ENCODE measurements around the gene LRRC59. TPM values are rescaled to one million over a fixed set of nuclear protein-coding genes. Genes with fewer than 3 reads are reported as not detected.

LRRC59 gene
- total and polyA plus RNA-seq, 2 of the 13 experiments (the other 11 are each of a cell fraction or from before 2014, with no cell fraction given), result 87.3 to 222 TPM

GRCh38 chr17:50372758-50373556 is 24.4 kb downstream of the LRRC59 start, which contains the start of the genes EME1 and MRPL27 (continued):
- TF ChIP-seq SALL2 (CRISPR knock-in tag; IDR thresholded peaks at IDR 0.05) (peak; percentile 94), ZNF20 (CRISPR knock-in tag; IDR thresholded peaks at IDR 0.05) (no peak; the same call in 1 of the 2 replicates), ZNF768 (CRISPR knock-in tag; IDR thresholded peaks at IDR 0.05) (peak; percentile 48; the same call in 1 of the 2 replicates), ZNF367 (CRISPR knock-in tag; IDR thresholded peaks at IDR 0.05; ENCODE audit: borderline replicate concordance) (no peak), SKI (IDR thresholded peaks at IDR 0.05; ENCODE audit: partially characterized antibody) (peak; percentile 41), JUND (CRISPR knock-in tag; IDR thresholded peaks at IDR 0.05) (no peak), CBX1 (IDR thresholded peaks at IDR 0.05; ENCODE audit: low read depth) (no peak), FOXM1 (CRISPR knock-in tag; IDR thresholded peaks at IDR 0.05) (no peak), POGZ (CRISPR knock-in tag; IDR thresholded peaks at IDR 0.05) (peak; percentile 94), ZNF232 (CRISPR knock-in tag; IDR thresholded peaks at IDR 0.05; ENCODE audit: borderline replicate concordance) (peak; percentile 80), ZNF224 (CRISPR knock-in tag; IDR thresholded peaks at IDR 0.05) (peak; percentile 98), RFX3 (CRISPR knock-in tag; IDR thresholded peaks at IDR 0.05) (peak; percentile 47; the same call in 1 of the 2 replicates), MEF2D (CRISPR knock-in tag; IDR thresholded peaks at IDR 0.05) (peak; percentile 71; the same call in 1 of the 2 replicates), ZFP1 (CRISPR knock-in tag; IDR thresholded peaks at IDR 0.05) (0 out of 2 replicates have a peak, but pooled peaks have one; percentile 74), ZNF652 (CRISPR knock-in tag; IDR thresholded peaks at IDR 0.05; ENCODE audit: borderline replicate concordance, low read depth) (peak; percentile 47; the same call in 1 of the 2 replicates), ATF2 (CRISPR knock-in tag; IDR thresholded peaks at IDR 0.05) (peak; percentile 84), PHF5A (CRISPR knock-in tag; IDR thresholded peaks at IDR 0.05; ENCODE audit: low read depth, unreplicated experiment) (peak; percentile 87), ZBTB39 (CRISPR knock-in tag; IDR thresholded peaks at IDR 0.05) (no peak; the same call in 1 of the 2 replicates), MYC (CRISPR knock-in tag; IDR thresholded peaks at IDR 0.05; ENCODE audit: borderline replicate concordance) (peak; percentile 96), HOXA9 (CRISPR knock-in tag; IDR thresholded peaks at IDR 0.05; ENCODE audit: borderline replicate concordance) (peak; percentile 94; the same call in 1 of the 2 replicates)
- TF ChIP-seq, protein P1, sequence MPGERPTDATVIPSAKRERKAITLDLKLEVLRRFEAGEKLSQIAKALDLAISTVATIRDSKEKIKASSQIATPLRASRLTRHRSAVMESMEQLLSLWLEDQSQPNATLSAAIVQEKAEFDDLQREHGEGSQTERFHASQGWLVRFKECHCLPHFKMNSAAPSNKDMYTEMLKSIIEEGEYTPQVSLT (CRISPR knock-in tag; IDR thresholded peaks at IDR 0.05; ENCODE audit: borderline replicate concordance, low read depth), result no peak; the same call in 1 of the 2 replicates
- TF ChIP-seq, protein P2, sequence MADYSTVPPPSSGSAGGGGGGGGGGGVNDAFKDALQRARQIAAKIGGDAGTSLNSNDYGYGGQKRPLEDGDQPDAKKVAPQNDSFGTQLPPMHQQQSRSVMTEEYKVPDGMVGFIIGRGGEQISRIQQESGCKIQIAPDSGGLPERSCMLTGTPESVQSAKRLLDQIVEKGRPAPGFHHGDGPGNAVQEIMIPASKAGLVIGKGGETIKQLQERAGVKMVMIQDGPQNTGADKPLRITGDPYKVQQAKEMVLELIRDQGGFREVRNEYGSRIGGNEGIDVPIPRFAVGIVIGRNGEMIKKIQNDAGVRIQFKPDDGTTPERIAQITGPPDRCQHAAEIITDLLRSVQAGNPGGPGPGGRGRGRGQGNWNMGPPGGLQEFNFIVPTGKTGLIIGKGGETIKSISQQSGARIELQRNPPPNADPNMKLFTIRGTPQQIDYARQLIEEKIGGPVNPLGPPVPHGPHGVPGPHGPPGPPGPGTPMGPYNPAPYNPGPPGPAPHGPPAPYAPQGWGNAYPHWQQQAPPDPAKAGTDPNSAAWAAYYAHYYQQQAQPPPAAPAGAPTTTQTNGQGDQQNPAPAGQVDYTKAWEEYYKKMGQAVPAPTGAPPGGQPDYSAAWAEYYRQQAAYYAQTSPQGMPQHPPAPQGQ (CRISPR knock-in tag; IDR thresholded peaks at IDR 0.05; ENCODE audit: borderline replicate concordance), result no peak
- TF ChIP-seq, protein P3, sequence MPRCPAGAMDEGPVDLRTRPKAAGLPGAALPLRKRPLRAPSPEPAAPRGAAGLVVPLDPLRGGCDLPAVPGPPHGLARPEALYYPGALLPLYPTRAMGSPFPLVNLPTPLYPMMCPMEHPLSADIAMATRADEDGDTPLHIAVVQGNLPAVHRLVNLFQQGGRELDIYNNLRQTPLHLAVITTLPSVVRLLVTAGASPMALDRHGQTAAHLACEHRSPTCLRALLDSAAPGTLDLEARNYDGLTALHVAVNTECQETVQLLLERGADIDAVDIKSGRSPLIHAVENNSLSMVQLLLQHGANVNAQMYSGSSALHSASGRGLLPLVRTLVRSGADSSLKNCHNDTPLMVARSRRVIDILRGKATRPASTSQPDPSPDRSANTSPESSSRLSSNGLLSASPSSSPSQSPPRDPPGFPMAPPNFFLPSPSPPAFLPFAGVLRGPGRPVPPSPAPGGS (CRISPR knock-in tag; IDR thresholded peaks at IDR 0.05), result peak; percentile 92

Data from HepG2 (cell line).